Peyer's patch (tissue), 4 donors: Measurements from ENCODE around the gene CPVL. TPM values are rescaled to one million over a fixed set of nuclear protein-coding genes. Genes with fewer than 3 reads are reported as not detected.

ENCODE experiments used
- DNase-seq, 3 donors: peaks; one replicate each; pipeline ENCODE4 v3.0.0-alpha.2; 2017 to 2019
- H3K27ac ChIP-seq, 4 donors: fragments of 200-600 bp; sonication (generic); one replicate each; pipeline ENCODE4 v1.5.1; 2016 to 2019
- H3K27me3 ChIP-seq, 2 donors: fragments of 200-600 bp; sonication (generic); one replicate each; pipeline ENCODE4 v1.5.1; 2019
- H3K36me3 ChIP-seq, 3 donors: fragments of 200-600 bp; sonication (generic); one replicate each; pipeline ENCODE4 v1.5.1; 2016 to 2019
- H3K4me1 ChIP-seq, 4 donors: fragments of 200-600 bp; sonication (generic); one replicate each; pipeline ENCODE4 v1.5.1; 2016 to 2019
- H3K4me3 ChIP-seq, 4 donors: fragments of 200-600 bp; sonication (generic); 1 replicate in 3 of 4; 2 replicates in 1 of 4; pipeline ENCODE4 v1.5.1; 2016 to 2019; ENCODE audit warnings: mild to moderate bottlenecking in 1 of 4
- H3K9me3 ChIP-seq, 4 donors: fragments of 200-600 bp; sonication (generic); one replicate each; pipeline ENCODE4 v1.5.1; 2016 to 2019; ENCODE audit warnings: mild to moderate bottlenecking in 1 of 4
- POLR2A ChIP-seq, 2 donors: fragments of 450-650 bp; IDR thresholded peaks; one replicate each; pipeline ENCODE4 v1.5.1; 2017; ENCODE audit warnings: antibody characterized with exemption in 2 of 2, mild to moderate bottlenecking in 2 of 2, moderate library complexity in 2 of 2
- total RNA-seq, 4 donors: library from RNA; depleted of rRNA; stranded (reverse); fragments of >200 nt; gene quantifications; one replicate each; pipeline ENCODE4 v1.1.0, GENCODE V29; 2016
- TF ChIP-seq, protein P1 (sequence below), 6 experiments: fragments of 450-650 bp in 4 of 6; fragments of 200-600 bp in 2 of 6; sonication (generic) in 1 of 6; IDR thresholded peaks; one replicate each; pipeline ENCODE4 v1.5.1; 2017 to 2019; ENCODE audit warnings: antibody characterized with exemption in 6 of 6, mild to moderate bottlenecking in 3 of 6, moderate library complexity in 1 of 6

The CPVL gene
- total RNA-seq, 4 donors from 2014 or later, result 2.5 to 16.5 (median 8.0) TPM

DNA sequence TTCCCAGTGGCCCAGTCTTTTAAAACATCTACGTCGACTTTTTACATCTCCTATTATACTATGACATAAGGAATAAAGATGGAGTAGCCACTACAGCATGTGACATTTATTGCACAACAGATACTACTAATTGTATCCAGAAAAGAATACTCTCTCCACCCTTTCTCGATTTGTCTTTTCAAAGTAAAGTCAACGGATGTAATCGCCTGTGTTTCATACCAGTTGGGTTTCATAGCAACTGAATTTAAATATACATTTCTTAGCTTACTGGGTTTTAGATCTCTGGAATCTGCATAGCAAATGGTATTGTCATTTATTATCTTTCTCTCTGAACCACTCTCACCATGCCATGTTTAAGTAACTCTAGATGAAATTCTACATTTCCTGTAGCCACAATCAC, 101.8 kb downstream of the CPVL start:
- Histone ChIP-seq H3K4me3 (no peak overlapping the region), H3K27ac (no peak overlapping the region), H3K36me3 (no peaks in the 10 kb centered on the region), H3K27me3 (no peaks in the 10 kb centered on the region), H3K9me3 (no peaks in the 10 kb centered on the region), H3K4me1 (no peaks in the 10 kb centered on the region)
- DNase-seq, result no peak
- TF ChIP-seq, protein P1, sequence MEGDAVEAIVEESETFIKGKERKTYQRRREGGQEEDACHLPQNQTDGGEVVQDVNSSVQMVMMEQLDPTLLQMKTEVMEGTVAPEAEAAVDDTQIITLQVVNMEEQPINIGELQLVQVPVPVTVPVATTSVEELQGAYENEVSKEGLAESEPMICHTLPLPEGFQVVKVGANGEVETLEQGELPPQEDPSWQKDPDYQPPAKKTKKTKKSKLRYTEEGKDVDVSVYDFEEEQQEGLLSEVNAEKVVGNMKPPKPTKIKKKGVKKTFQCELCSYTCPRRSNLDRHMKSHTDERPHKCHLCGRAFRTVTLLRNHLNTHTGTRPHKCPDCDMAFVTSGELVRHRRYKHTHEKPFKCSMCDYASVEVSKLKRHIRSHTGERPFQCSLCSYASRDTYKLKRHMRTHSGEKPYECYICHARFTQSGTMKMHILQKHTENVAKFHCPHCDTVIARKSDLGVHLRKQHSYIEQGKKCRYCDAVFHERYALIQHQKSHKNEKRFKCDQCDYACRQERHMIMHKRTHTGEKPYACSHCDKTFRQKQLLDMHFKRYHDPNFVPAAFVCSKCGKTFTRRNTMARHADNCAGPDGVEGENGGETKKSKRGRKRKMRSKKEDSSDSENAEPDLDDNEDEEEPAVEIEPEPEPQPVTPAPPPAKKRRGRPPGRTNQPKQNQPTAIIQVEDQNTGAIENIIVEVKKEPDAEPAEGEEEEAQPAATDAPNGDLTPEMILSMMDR (IDR thresholded peaks at IDR 0.05), result no peak
- no peak for TF ChIP-seq POLR2A (IDR thresholded peaks at IDR 0.05)

DNA sequence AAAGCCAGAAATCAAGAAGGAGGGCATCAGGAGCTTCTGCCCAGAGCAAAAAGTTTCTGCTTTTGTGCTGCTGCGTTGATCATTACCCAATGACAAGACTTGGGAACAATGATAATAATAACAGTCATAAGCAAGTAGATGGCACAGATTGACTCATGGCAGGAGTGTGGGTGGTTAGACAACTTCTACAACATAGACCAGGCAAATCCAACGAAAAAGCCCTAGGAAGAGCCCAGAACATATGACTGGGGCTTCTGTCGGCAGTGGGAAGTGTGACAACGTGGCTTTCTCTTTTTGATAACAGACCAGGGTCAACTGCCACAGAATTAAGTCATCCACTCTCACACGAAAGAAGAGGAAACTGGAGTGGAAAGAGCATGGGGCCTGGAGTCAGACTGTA, 102.8 kb downstream of the CPVL start:
- no peaks in the 10 kb centered on the region for H3K9me3 ChIP-seq
- H3K27ac ChIP-seq, result no peak overlapping the region
- TF ChIP-seq, protein P1 (IDR thresholded peaks at IDR 0.05), result no peak
- TF ChIP-seq POLR2A (IDR thresholded peaks at IDR 0.05), result no peak
- DNase-seq, result no peak
- H3K27me3 ChIP-seq, result no peaks in the 10 kb centered on the region
- no peaks in the 10 kb centered on the region for H3K4me1 ChIP-seq
- no peak overlapping the region for H3K4me3 ChIP-seq
- H3K36me3 ChIP-seq, result no peaks in the 10 kb centered on the region

DNA sequence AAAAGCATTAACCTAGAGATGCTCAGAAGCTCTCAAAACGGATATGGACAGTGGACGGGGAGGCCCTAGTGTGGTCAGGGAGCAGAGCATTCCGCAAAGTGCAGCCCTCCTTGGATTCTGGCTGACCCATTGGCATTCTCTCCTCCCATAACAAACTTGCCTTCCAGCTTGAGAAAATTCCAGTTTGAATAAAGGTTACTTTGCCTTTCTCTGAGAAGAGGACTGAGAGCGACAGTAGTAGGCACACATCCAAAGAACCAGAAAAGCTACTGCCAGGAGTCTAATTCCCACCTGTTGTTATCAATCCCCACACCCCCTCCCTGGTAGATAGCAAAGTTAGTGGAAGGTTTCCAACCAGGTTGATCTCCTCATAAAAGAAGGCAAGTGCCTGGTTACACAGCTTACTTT, 103.5 kb downstream of the CPVL start:
- TF ChIP-seq POLR2A (IDR thresholded peaks at IDR 0.05), result no peak
- Histone ChIP-seq H3K36me3 (no peaks in the 10 kb centered on the region), H3K4me1 (no peaks in the 10 kb centered on the region), H3K27me3 (no peaks in the 10 kb centered on the region), H3K9me3 (no peaks in the 10 kb centered on the region), H3K4me3 (no peak overlapping the region), H3K27ac (no peak overlapping the region)
- no peak for DNase-seq

DNA sequence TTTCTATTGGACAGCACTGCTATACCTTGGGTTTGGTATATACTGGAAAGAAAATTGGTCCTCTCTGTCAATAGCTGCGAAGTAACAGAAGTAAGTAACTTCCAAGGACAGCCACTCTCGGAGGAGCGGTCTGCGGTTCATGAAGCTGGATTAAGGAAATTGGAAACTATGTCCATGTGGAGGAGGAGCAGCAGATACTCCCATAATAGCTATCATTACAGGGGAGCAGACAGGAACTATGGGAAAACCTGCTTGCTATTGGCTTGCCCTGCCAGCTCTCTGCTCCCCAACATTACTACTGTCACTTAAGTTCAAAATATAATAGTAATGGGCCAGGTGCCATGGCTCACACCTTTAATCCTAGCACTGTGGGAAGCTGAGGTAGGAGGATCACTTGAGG, 104.3 kb downstream of the CPVL start:
- no peaks in the 10 kb centered on the region for H3K4me1 ChIP-seq
- no peaks in the 10 kb centered on the region for H3K36me3 ChIP-seq
- H3K27ac ChIP-seq, result no peak overlapping the region
- no peak overlapping the region for H3K4me3 ChIP-seq
- DNase-seq, result no peak
- H3K27me3 ChIP-seq, result no peaks in the 10 kb centered on the region
- no peaks in the 10 kb centered on the region for H3K9me3 ChIP-seq
- TF ChIP-seq, protein P1 (IDR thresholded peaks at IDR 0.05), result no peak
- no peak for TF ChIP-seq POLR2A (IDR thresholded peaks at IDR 0.05)

DNA sequence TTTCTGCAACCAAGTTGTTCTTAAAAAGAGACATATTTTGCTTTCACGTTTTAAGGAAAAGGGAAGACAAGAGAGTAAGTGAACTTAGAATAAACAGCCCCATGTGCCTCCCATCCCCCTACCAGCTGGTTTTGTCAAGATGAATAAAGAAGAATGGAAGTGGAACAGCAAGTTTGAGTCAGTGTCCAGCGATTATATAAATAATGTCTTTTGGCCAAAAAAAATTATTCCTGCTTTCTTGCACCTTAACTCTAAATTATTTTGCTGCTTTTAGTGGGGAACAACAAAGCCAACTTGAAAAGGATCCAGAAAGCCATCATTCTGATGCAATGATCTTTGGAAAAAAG, 105.8 kb downstream of the CPVL start:
- H3K27ac ChIP-seq, result no peak overlapping the region
- DNase-seq, result no peak
- no peaks in the 10 kb centered on the region for H3K27me3 ChIP-seq

DNA sequence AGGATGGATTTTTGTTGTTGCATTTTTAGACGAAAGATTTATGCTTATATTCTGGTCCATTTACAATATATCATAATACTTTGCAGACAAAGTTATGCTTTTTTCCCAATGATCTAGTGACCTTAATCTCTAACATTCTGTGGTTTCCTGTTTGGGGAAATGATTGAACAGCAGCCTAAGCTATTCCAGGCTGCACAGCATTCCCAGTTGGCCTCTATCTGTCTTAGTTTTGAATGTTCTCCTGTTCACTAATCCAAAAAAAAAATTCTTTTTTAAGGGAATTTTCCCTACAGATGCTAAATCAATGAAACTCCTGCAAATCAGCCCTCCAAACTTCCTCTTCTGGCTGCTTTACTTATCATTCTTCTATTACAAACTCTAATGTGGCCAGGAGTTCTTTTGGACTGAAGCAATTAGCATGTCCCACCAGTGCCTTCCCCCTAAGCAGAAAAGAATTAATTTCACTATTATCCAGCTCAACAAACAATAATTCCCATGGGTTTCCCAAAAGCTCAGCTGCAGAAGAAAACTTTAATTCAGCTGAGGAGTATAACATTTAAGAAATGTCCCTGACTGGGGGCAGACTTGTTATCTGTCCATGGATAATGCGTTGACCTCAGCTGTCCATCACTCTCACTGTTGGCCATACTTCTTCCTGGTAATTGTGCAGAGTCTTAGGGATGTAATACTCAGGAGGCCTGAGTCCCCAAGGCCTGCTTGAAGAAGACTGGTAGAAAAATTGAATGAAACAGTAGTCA, 106.3 kb downstream of the CPVL start:
- Histone ChIP-seq H3K4me1 (no peaks in the 10 kb centered on the region), H3K27me3 (no peaks in the 10 kb centered on the region), H3K36me3 (no peaks in the 10 kb centered on the region), H3K9me3 (no peaks in the 10 kb centered on the region), H3K27ac (no peak overlapping the region), H3K4me3 (no peak overlapping the region)
- TF ChIP-seq, protein P1 (IDR thresholded peaks at IDR 0.05), result no peak
- no peak for TF ChIP-seq POLR2A (IDR thresholded peaks at IDR 0.05)
- DNase-seq, result no peak

More for the DNA sequence above, 105.8 kb downstream of the CPVL start:
- TF ChIP-seq, protein P1 (IDR thresholded peaks at IDR 0.05), result no peak
- no peak for TF ChIP-seq POLR2A (IDR thresholded peaks at IDR 0.05)
- no peak overlapping the region for H3K4me3 ChIP-seq
- no peaks in the 10 kb centered on the region for H3K4me1 ChIP-seq
- no peaks in the 10 kb centered on the region for H3K9me3 ChIP-seq
- no peaks in the 10 kb centered on the region for H3K36me3 ChIP-seq
